ENCODE results near the gene ARFIP1.
"Not testable (repeated sequence)": the region's sequence is repeated elsewhere in the genome, so short reads cannot be mapped to it uniquely, and the experiment has no call there.

The ARFIP1 gene

GRCh38 chr4:152847376-152847775 lies 67.6 kb downstream of the ARFIP1 start:
- no peak for DNase-seq

- DNase-seq: no peak
Measured at GRCh38 chr4:152848508-152848907, 68.8 kb downstream of the ARFIP1 start.

GRCh38 chr4:152849350-152849749 lies 69.6 kb downstream of the ARFIP1 start:
- DNase-seq: no peak

GRCh38 chr4:152850377-152850776 lies 70.6 kb downstream of the ARFIP1 start:
- DNase-seq: no peak

- DNase-seq: no peak
Measured at GRCh38 chr4:152851226-152851625, 71.5 kb downstream of the ARFIP1 start.

- no peak for DNase-seq
Measured at GRCh38 chr4:152853293-152853692, 73.5 kb downstream of the ARFIP1 start.

GRCh38 chr4:152854016-152854415 lies 74.3 kb downstream of the ARFIP1 start:
- DNase-seq: not testable (repeated sequence)

- no peak for DNase-seq
Measured at GRCh38 chr4:152856960-152857359, 77.2 kb downstream of the ARFIP1 start.

- no peak for DNase-seq
Measured at GRCh38 chr4:152858934-152859333, 79.2 kb downstream of the ARFIP1 start.

GRCh38 chr4:152860046-152860445 lies 80.3 kb downstream of the ARFIP1 start:
- no peak for DNase-seq

GRCh38 chr4:152862608-152863007 lies 82.9 kb downstream of the ARFIP1 start:
- DNase-seq: no peak

- no peak for DNase-seq
Measured at GRCh38 chr4:152864361-152864760, 84.6 kb downstream of the ARFIP1 start.

- not testable (repeated sequence) for DNase-seq
Measured at GRCh38 chr4:152866432-152866993, 86.8 kb downstream of the ARFIP1 start.

- DNase-seq: no peak
Measured at GRCh38 chr4:152870606-152871005, 90.9 kb downstream of the ARFIP1 start.

- DNase-seq: no peak
Measured at GRCh38 chr4:152875261-152875660, 95.5 kb downstream of the ARFIP1 start.

- DNase-seq: no peak
Measured at GRCh38 chr4:152877868-152878267, 98.1 kb downstream of the ARFIP1 start.

- no peak for DNase-seq
Measured at GRCh38 chr4:152880263-152880662, 100.5 kb downstream of the ARFIP1 start.

GRCh38 chr4:152881974-152882373 lies 102.2 kb downstream of the ARFIP1 start:
- DNase-seq: no peak

GRCh38 chr4:152885185-152885584 lies 105.4 kb downstream of the ARFIP1 start:
- no peak for DNase-seq

- DNase-seq: no peak
Measured at GRCh38 chr4:152886201-152886600, 106.4 kb downstream of the ARFIP1 start.

GRCh38 chr4:152887981-152888380 lies 108.2 kb downstream of the ARFIP1 start:
- no peak for DNase-seq

- DNase-seq: no peak
Measured at GRCh38 chr4:152892974-152893373, 113.2 kb downstream of the ARFIP1 start.

- no peak for DNase-seq
Measured at GRCh38 chr4:152894673-152895072, 114.9 kb downstream of the ARFIP1 start.

GRCh38 chr4:152896811-152897210 lies 117.1 kb downstream of the ARFIP1 start:
- DNase-seq: peak; percentile 5

- DNase-seq: not testable (repeated sequence)
Measured at GRCh38 chr4:152898133-152898532, 118.4 kb downstream of the ARFIP1 start.

GRCh38 chr4:152898606-152899005 lies 118.9 kb downstream of the ARFIP1 start:
- no peak for DNase-seq
